Esophagus squamous epithelium (tissue), 5 donors: ENCODE data around the gene GXYLT1. TPM values are rescaled to one million over a fixed set of nuclear protein-coding genes. Genes with fewer than 3 reads are reported as not detected.
"Not testable (repeated sequence)": the region's sequence is repeated elsewhere in the genome, so short reads cannot be mapped to it uniquely, and the experiment has no call there.

ENCODE experiments used
- DNase-seq: peaks from one replicate; lab custom pipeline; 2025; lab: John Stamatoyannopoulos, UW
- H3K27ac ChIP-seq, 4 donors: fragments of 200-600 bp; sonication (generic); one replicate each; pipeline ENCODE4 v1.5.1; 2016 to 2019; ENCODE audit warnings: mild to moderate bottlenecking in 1 of 4
- H3K27me3 ChIP-seq, 4 donors: fragments of 200-600 bp; sonication (generic); 1 replicate in 3 of 4; 2 replicates in 1 of 4; pipeline versions ENCODE4 v1.5.1 to v1.6.0; 2017 to 2021; ENCODE audit warnings: antibody characterized with exemption in 1 of 4
- H3K36me3 ChIP-seq, 3 donors: fragments of 200-600 bp; sonication (generic); one replicate each; pipeline ENCODE4 v1.5.1; 2016 to 2019
- H3K4me1 ChIP-seq, 3 donors: fragments of 200-600 bp; sonication (generic); one replicate each; pipeline ENCODE4 v1.5.1; 2017 to 2019
- H3K4me3 ChIP-seq, 4 donors: fragments of 200-600 bp; sonication (generic); 1 replicate in 3 of 4; 2 replicates in 1 of 4; pipeline ENCODE4 v1.5.1; 2016 to 2019; ENCODE audit warnings: mild to moderate bottlenecking in 2 of 4, moderate library complexity in 1 of 4
- H3K9me3 ChIP-seq, 3 donors: fragments of 200-600 bp; sonication (generic); one replicate each; pipeline ENCODE4 v1.5.1; 2016 to 2019
- CTCF ChIP-seq, 6 experiments: fragments of 450-650 bp in 4 of 6; fragments of 200-600 bp in 2 of 6; sonication (generic) in 2 of 6; IDR thresholded peaks; one replicate each; pipeline ENCODE4 v1.5.1; 2016 to 2019; ENCODE audit warnings: antibody characterized with exemption in 6 of 6, mild to moderate bottlenecking in 4 of 6, moderate library complexity in 4 of 6
- POLR2A ChIP-seq, 4 donors: fragments of 450-650 bp; IDR thresholded peaks; one replicate each; pipeline ENCODE4 v1.6.1; 2017; ENCODE audit warnings: antibody characterized with exemption in 4 of 4, mild to moderate bottlenecking in 4 of 4, moderate library complexity in 3 of 4
- WGBS, 2 donors: methylation state at CpG; one replicate each; pipeline ENCODE4 v1.1.5; 2018; 5-methylcytosine and 5-hydroxymethylcytosine counted together
- intact Hi-C: fragments of 100-400 bp; cut with DNase I; formaldehyde crosslinking; loops from one replicate; pipeline ENCODE4 v1.15.0; 2022
- total RNA-seq, 4 donors: library from RNA; depleted of rRNA; stranded (reverse); fragments of >200 nt; gene quantifications; one replicate each; pipeline ENCODE4 v1.1.0, GENCODE V29; 2016
- donor health status: DM: yes; HTN: yes; CAD: no.

Gene GXYLT1
- total RNA-seq, 4 donors from 2014 or later = 6.8 to 14.1 (median 7.4) TPM

DNA sequence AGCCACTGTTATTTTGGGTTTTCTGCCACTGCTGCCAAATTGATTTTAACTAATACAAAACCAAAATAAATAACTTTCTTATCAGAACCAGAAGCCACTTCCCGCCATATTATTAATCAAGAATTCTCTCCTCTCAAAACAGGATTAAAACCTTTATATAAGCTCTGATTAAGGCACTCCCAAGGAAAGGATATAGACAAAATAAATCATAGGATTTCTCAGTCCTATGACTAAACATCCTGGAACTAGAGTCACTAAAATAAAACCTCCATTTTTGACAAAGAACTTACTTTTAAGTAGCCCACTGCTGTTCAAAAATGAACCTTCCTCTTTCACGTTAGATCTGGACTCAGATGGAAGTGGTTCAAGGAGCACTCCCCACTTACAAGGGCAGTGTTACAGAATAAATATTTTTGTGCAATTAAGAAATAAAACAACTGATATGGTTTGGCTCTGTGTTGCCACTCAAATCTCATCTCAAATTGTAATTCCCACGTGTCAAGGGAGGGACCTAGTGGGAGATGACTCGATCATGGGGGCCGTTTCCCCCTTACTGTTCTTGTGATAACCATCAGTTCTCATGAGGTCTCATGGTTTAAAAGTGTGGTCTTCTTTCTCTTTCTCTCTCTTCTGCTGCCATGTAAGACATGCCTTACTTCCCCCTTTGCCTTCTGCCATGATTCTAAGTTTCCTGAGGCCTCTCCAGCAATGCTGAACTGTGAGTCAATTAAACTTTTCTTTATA, 26.4 kb downstream of the GXYLT1 start:
- Histone ChIP-seq H3K4me1 (peaks cover 0 to 8% (median 0%) of the 10 kb centered on the region in 3 donors), H3K27ac (no peak overlapping the region), H3K4me3 (no peak overlapping the region), H3K36me3 (peaks cover 0 to 22% (median 0%) of the 10 kb centered on the region in 3 donors), H3K27me3 (no peaks in the 10 kb centered on the region), H3K9me3 (no peaks in the 10 kb centered on the region)
- 83 to 86% methylated on average over 5 of the region's 5 CpGs for WGBS, 2 donors
- no peak for TF ChIP-seq CTCF (IDR thresholded peaks at IDR 0.05)
- no peak for TF ChIP-seq POLR2A (IDR thresholded peaks at IDR 0.05)
- DNase-seq = no peak
- intact Hi-C loops = no loop called here

DNA sequence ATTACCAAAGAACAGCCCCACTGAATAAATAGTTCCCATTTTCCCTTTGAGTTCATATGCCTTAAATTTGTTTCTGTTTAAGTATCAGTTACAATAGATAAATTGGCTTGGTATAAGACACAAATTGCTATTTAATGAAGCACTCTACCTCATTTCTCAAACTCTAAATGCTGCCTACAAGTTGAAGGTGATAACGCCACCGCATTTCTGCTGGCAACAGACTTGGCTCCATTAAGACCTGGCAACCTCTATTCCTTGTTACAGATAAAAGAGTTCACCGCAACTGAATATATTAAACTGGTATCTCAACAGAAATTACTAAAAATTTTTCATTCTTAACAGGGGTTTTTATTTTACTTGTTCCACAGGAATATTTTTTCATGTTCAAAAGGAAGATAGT, 35.6 kb downstream of the GXYLT1 start:
- H3K4me1 ChIP-seq = no peaks in the 10 kb centered on the region
- TF ChIP-seq CTCF (IDR thresholded peaks at IDR 0.05) (no peak), POLR2A (IDR thresholded peaks at IDR 0.05) (no peak)
- intact Hi-C loops = no loop called here
- DNase-seq = no peak
- H3K27ac ChIP-seq = no peak overlapping the region
- 96 to 99% methylated on average over 3 of the region's 3 CpGs for WGBS, 2 donors
- no peaks in the 10 kb centered on the region for H3K27me3 ChIP-seq
- peaks cover 0 to 10% (median 0%) of the 10 kb centered on the region in 3 donors for H3K9me3 ChIP-seq
- peaks cover 0 to 49% (median 0%) of the 10 kb centered on the region in 3 donors for H3K36me3 ChIP-seq
- H3K4me3 ChIP-seq = no peak overlapping the region

GRCh38 chr12:42106791-42107190, 37.9 kb downstream of the GXYLT1 start:
- 86 to 89% methylated on average over 4 of the region's 4 CpGs for WGBS, 2 donors
- H3K4me1 ChIP-seq, intact Hi-C loops, H3K9me3 ChIP-seq, H3K27me3 ChIP-seq, DNase-seq, H3K4me3 ChIP-seq, H3K27ac ChIP-seq: not testable (repeated sequence)
- peaks cover 0 to 38% (median 0%) of the 10 kb centered on the region in 3 donors for H3K36me3 ChIP-seq

DNA sequence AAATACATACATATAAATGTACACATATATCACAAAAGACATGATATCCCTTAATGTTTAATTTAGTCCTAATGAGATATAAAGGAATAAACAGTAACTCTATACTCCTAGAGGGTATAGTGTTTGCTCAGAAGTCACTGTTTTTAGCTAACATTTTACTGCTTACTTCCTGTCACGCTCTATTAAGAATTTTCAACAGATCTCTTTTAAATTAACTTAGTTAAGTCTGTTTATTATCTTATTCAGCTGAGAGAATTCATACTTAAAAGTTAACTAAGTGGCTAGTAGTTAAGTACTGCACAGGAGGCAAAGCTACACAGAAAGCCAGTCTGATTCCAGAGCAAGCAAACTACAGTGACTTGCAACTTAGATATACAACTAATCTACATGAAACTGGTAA, 39.9 kb downstream of the GXYLT1 start:
- DNase-seq = no peak
- H3K4me1 ChIP-seq = no peaks in the 10 kb centered on the region
- H3K4me3 ChIP-seq = no peak overlapping the region
- no peaks in the 10 kb centered on the region for H3K27me3 ChIP-seq
- H3K27ac ChIP-seq = no peak overlapping the region
- intact Hi-C loops = no loop called here
- TF ChIP-seq CTCF (IDR thresholded peaks at IDR 0.05) (no peak), POLR2A (IDR thresholded peaks at IDR 0.05) (no peak)
- H3K36me3 ChIP-seq = peaks cover 0 to 24% (median 0%) of the 10 kb centered on the region in 3 donors
- no peaks in the 10 kb centered on the region for H3K9me3 ChIP-seq
- WGBS, 2 donors = 81 to 93% methylated on average over 1 of the region's 1 CpG

- Histone ChIP-seq H3K4me3 (no peak overlapping the region), H3K36me3 (peaks cover 0 to 18% (median 0%) of the 10 kb centered on the region in 3 donors), H3K27ac (no peak overlapping the region), H3K27me3 (no peaks in the 10 kb centered on the region), H3K9me3 (no peaks in the 10 kb centered on the region), H3K4me1 (no peaks in the 10 kb centered on the region)
- no peak for DNase-seq
- intact Hi-C loops = no loop called here
- TF ChIP-seq CTCF (IDR thresholded peaks at IDR 0.05) = no peak
- no peak for TF ChIP-seq POLR2A (IDR thresholded peaks at IDR 0.05)
Measured at GRCh38 chr12:42104087-42104486, 40.6 kb downstream of the GXYLT1 start.
